Measurements from ENCODE around the gene IP6K3. TPM values are rescaled to one million over a fixed set of nuclear protein-coding genes. Genes with fewer than 3 reads are reported as not detected.

Gene IP6K3
- total RNA-seq, 1 donor from 2014 or later, result 0.16 TPM

DNA sequence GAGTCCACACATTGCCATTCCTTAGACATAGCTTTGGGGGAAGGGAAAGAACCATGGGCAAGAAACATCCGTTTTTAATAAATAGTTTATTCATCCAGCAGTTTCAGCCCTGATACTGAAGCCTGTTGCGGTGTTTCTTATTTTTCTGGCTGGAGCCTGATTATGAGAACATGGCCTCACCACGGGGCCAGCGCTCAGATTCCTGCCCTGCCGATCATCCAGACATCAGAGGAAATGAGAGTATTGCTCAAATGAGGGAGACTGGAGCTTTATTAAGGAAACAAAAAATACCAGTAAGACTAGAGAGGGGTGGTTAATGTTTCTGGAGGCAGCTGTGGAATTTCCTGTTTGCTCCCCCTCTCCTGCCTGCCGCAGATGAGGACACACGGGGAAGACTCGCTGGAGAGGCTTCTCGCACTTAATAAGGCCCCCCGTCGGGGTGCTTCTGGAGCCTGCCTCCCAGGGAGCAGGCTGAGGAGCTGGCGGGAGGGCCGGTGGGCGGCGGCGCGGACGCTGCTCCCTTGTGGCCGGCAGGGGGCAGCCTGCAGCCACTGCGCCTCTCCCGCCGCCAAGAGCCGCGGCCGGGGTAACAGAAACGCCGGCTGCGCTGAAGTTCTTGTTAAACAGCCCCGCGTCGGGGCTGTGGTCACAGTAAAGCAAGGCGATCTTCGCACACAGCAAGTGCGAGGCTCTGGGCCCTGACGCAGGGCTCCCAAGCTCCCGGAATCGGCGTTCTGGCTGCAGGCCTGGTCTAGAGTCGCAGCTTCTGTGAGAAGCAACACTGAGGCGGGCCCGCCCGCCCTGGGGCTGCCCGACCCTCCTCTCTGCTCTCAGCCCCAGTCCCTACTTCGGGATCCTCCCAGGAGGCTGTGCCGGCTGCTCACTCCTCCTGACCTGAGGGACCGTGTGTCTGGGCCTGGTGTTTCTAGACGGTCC is 24.7 kb upstream of the IP6K3 start:
- peaks cover 21% of the 10 kb centered on the region for H3K36me3 Mint-ChIP-seq
- peaks cover 36% of the 10 kb centered on the region for H3K4me1 Mint-ChIP-seq
- H3K27me3 Mint-ChIP-seq (ENCODE audit: low read depth), result peaks cover 5% of the 10 kb centered on the region
- DNase-seq (ENCODE audit: low spot score in 2 of 2, unreplicated experiment in 2 of 2), result peak; percentile 67 to 87
- TF ChIP-seq, protein P1, sequence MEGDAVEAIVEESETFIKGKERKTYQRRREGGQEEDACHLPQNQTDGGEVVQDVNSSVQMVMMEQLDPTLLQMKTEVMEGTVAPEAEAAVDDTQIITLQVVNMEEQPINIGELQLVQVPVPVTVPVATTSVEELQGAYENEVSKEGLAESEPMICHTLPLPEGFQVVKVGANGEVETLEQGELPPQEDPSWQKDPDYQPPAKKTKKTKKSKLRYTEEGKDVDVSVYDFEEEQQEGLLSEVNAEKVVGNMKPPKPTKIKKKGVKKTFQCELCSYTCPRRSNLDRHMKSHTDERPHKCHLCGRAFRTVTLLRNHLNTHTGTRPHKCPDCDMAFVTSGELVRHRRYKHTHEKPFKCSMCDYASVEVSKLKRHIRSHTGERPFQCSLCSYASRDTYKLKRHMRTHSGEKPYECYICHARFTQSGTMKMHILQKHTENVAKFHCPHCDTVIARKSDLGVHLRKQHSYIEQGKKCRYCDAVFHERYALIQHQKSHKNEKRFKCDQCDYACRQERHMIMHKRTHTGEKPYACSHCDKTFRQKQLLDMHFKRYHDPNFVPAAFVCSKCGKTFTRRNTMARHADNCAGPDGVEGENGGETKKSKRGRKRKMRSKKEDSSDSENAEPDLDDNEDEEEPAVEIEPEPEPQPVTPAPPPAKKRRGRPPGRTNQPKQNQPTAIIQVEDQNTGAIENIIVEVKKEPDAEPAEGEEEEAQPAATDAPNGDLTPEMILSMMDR (IDR thresholded peaks at IDR 0.05; ENCODE audit: unreplicated experiment), result peak; percentile 94
- H3K4me3 Mint-ChIP-seq, result peak overlapping the region; percentile 28
- H3K9me3 Mint-ChIP-seq, result no peaks in the 10 kb centered on the region
- H3K27ac Mint-ChIP-seq, result peak overlapping the region; percentile 94

DNA sequence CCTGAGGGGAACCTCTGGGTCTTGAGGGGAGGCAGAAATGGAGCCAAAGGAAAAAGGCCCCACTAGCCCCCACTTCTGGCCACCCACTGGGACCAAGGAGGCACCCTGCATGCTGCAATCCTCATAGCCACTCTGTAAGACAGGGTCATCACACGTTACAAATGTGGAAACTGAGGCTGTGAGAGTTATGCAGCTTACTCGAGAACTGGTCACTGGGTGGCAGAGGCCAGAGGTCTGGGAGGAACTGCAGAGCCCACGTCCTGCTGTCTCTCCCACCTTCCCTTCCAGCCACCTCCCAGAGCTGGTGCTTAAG is 24.1 kb upstream of the IP6K3 start:
- TF ChIP-seq, protein P1 (IDR thresholded peaks at IDR 0.05; ENCODE audit: unreplicated experiment), result no peak
- peaks cover 36% of the 10 kb centered on the region for H3K4me1 Mint-ChIP-seq
- peaks cover 5% of the 10 kb centered on the region for H3K27me3 Mint-ChIP-seq (ENCODE audit: low read depth)
- H3K36me3 Mint-ChIP-seq, result peaks cover 15% of the 10 kb centered on the region
- H3K9me3 Mint-ChIP-seq, result no peaks in the 10 kb centered on the region
- DNase-seq (ENCODE audit: low spot score in 2 of 2, unreplicated experiment in 2 of 2), result no peak
- peak overlapping the region; percentile 94 for H3K27ac Mint-ChIP-seq
- no peak overlapping the region for H3K4me3 Mint-ChIP-seq

DNA sequence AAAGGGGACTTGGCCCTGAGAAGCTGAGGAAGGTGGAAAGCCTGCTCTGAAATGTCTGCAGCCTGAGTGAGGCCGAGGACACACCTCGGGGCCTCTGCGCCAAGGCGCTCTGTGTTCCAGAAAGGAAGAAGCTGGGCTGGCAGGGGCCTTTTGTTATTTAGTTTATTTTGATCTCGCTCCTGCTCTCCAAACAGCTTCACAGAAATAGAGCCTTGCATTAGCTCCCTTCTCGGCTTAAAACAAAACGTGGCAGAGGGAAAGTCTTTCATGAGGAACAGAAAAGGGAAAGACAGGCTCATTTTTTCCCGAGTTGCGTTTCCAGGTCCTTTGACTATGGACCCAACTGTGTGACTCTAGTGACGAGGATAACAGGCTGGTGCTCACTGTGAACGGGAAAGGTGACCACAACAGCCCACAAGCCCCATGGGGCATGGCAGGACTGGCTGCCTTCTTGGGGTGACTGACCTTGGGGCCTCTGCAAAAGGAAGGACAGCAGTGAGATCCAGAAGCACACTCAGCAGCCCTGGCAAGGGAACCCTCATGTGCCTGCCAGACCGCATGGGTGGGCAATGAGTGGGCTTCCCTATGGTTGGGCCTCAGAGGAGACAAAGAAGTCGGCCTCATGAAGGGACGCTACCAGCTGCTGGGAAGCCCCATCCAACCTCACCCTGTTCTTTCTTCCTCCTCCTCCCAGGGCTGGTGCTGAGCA is 23.6 kb upstream of the IP6K3 start:
- Mint-ChIP-seq H3K27ac (peak overlapping the region; percentile 41), H3K9me3 (no peaks in the 10 kb centered on the region), H3K4me1 (peaks cover 36% of the 10 kb centered on the region), H3K4me3 (no peak overlapping the region), H3K27me3 (ENCODE audit: low read depth) (peaks cover 5% of the 10 kb centered on the region), H3K36me3 (peaks cover 12% of the 10 kb centered on the region)
- TF ChIP-seq, protein P1 (IDR thresholded peaks at IDR 0.05; ENCODE audit: unreplicated experiment), result no peak
- DNase-seq (ENCODE audit: low spot score in 2 of 2, unreplicated experiment in 2 of 2), result no peak

DNA sequence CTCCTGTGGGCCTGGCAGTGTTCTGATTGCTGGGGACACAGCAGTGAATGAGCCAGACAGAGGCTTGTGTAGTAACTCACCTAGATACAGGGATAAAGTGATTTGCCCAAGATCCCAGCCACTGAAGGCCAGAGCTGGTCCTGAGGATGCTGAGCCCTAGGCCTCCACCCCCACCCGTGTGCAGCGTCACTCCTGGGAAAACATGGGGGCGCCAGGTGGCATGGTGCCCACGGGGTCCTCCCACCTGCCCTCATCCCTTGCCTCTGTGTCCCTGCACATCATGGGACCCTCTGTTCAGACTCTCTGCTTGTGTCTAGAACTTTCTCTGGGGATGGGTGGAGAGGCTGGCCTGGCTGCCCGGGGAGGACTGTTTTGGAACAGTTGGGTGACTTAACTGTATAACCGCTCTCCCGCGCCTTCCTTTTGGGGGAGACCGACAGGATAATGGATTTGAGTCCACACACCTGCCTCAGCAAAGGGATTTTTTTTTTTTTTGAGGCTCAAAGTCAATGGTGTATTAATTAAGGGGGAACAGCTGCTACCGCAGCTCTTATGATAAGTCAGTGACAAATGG is 22.6 kb upstream of the IP6K3 start:
- H3K36me3 Mint-ChIP-seq, result peaks cover 7% of the 10 kb centered on the region
- H3K4me3 Mint-ChIP-seq, result no peak overlapping the region
- H3K27me3 Mint-ChIP-seq (ENCODE audit: low read depth), result peaks cover 5% of the 10 kb centered on the region
- TF ChIP-seq, protein P1 (IDR thresholded peaks at IDR 0.05; ENCODE audit: unreplicated experiment), result no peak
- no peak for DNase-seq (ENCODE audit: low spot score in 2 of 2, unreplicated experiment in 2 of 2)
- H3K9me3 Mint-ChIP-seq, result no peaks in the 10 kb centered on the region
- no peak overlapping the region for H3K27ac Mint-ChIP-seq
- peaks cover 36% of the 10 kb centered on the region for H3K4me1 Mint-ChIP-seq

DNA sequence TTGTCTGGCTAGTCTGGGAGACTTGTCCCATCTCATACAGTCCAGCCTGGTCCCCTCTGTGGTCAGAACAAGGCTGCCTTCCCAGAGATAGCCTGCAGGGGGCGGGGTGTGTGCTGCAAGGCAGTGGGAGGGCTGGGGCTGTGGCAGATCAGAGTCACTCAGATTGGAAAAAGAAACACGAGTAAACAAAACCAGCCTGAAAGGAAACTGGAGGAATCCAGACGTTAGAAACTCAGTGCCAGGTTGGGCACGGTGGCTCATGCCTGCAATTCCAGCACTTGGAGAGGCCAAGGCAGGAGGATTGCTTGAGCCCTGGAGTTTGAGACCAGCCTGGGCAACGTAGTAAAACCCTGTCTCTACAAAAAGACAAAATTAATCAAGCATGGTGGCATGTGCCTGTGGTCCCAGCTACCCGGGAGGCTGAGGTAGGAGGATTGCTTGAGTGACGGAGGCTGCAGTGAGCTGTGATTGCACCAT is 22.0 kb upstream of the IP6K3 start:
- H3K27ac Mint-ChIP-seq, result no peak overlapping the region
- H3K36me3 Mint-ChIP-seq, result peaks cover 7% of the 10 kb centered on the region
- no peaks in the 10 kb centered on the region for H3K9me3 Mint-ChIP-seq
- TF ChIP-seq, protein P1 (IDR thresholded peaks at IDR 0.05; ENCODE audit: unreplicated experiment), result peak; percentile 82
- no peak overlapping the region for H3K4me3 Mint-ChIP-seq
- H3K4me1 Mint-ChIP-seq, result peaks cover 36% of the 10 kb centered on the region
- peak; percentile 51 to 88 for DNase-seq (ENCODE audit: low spot score in 2 of 2, unreplicated experiment in 2 of 2)
- H3K27me3 Mint-ChIP-seq (ENCODE audit: low read depth), result peaks cover 5% of the 10 kb centered on the region
